CD14-positive monocyte (primary cell): ENCODE results near the gene ZBTB8B. TPM values are rescaled to one million over a fixed set of nuclear protein-coding genes. Genes with fewer than 3 reads are reported as not detected.

Experiments
- DNase-seq, 3 donors: peaks; one replicate each; pipeline ENCODE4 v3.0.0-alpha.2; 2011 to 2022
- H2AFZ ChIP-seq: 2 replicates; pipeline ENCODE4 v1.6.0; 2012; ENCODE audit warnings: mild to moderate bottlenecking, low read depth, low read length, inconsistent platforms; ENCODE audit not compliant: insufficient read depth, poor library complexity, severe bottlenecking
- H3K27ac ChIP-seq, 2 donors: 1 replicate in 1 of 2; 2 replicates in 1 of 2; pipeline ENCODE4 v1.5.1; 2012 to 2013; ENCODE audit warnings: low read length in 2 of 2, control low read depth in 1 of 2, inconsistent platforms in 1 of 2, low read depth in 1 of 2, mild to moderate bottlenecking in 1 of 2
- H3K27me3 ChIP-seq, 2 donors: one replicate each; pipeline versions ENCODE4 v1.6.0 to v1.6.1; 2011 to 2013; ENCODE audit warnings: low read length in 2 of 2; ENCODE audit not compliant: control insufficient read depth in 2 of 2, insufficient read depth in 2 of 2
- H3K36me3 ChIP-seq, 2 donors: replicated peaks in 1 of 2; 1 replicate in 1 of 2; 2 replicates in 1 of 2; pipeline versions ENCODE4 v1.5.1 to v1.6.1; 2012 to 2013; ENCODE audit warnings: low read length in 2 of 2, control low read depth in 1 of 2, inconsistent platforms in 1 of 2, mild to moderate bottlenecking in 1 of 2; ENCODE audit not compliant: insufficient read depth in 2 of 2, control insufficient read depth in 1 of 2
- H3K4me1 ChIP-seq, 2 donors: 1 replicate in 1 of 2; 2 replicates in 1 of 2; pipeline versions ENCODE4 v1.5.1 to v1.6.1; 2012 to 2013; ENCODE audit warnings: low read length in 2 of 2, control low read depth in 1 of 2, inconsistent platforms in 1 of 2, mild to moderate bottlenecking in 1 of 2, moderate library complexity in 1 of 2; ENCODE audit not compliant: insufficient read depth in 2 of 2, control insufficient read depth in 1 of 2
- H3K4me2 ChIP-seq: replicated peaks from 2 replicates; pipeline ENCODE3; 2012; ENCODE audit warnings: low read length, moderate library complexity, mild to moderate bottlenecking; ENCODE audit not compliant: poor library complexity, severe bottlenecking; ENCODE audit errors: extremely low read depth
- H3K4me3 ChIP-seq, 3 experiments: fragments of 200-600 bp in 1 of 3; sonication (generic) in 1 of 3; replicated peaks in 1 of 3; 1 replicate in 2 of 3; 2 replicates in 1 of 3; pipeline ENCODE4 v1.5.1; 2011 to 2013; ENCODE audit warnings: low read length in 3 of 3, mild to moderate bottlenecking in 3 of 3, control low read depth in 2 of 3, low read depth in 2 of 3, inconsistent platforms in 1 of 3, moderate library complexity in 1 of 3
- H3K79me2 ChIP-seq: 2 replicates; pipeline ENCODE4 v1.6.0; 2012; ENCODE audit warnings: mild to moderate bottlenecking, control low read depth, inconsistent platforms, low read length, moderate library complexity; ENCODE audit not compliant: insufficient read depth
- H3K9ac ChIP-seq: 2 replicates; pipeline ENCODE4 v1.6.0; 2017; ENCODE audit warnings: low read length, mild to moderate bottlenecking; ENCODE audit not compliant: insufficient read depth, poor library complexity, severe bottlenecking
- H3K9me3 ChIP-seq, 2 donors: replicated peaks in 1 of 2; 1 replicate in 1 of 2; 2 replicates in 1 of 2; pipeline versions ENCODE4 v1.5.1 to v1.6.1; 2012 to 2013; ENCODE audit warnings: low read length in 2 of 2, control low read depth in 1 of 2; ENCODE audit not compliant: control insufficient read depth in 1 of 2, insufficient read depth in 1 of 2
- H4K20me1 ChIP-seq: 2 replicates; pipeline ENCODE4 v1.6.0; 2012; ENCODE audit warnings: mild to moderate bottlenecking, low read length, control low read depth, moderate library complexity; ENCODE audit not compliant: insufficient read depth
- H3K27ac Mint-ChIP-seq, 7 donors: one replicate each; pipeline ENCODE4 v1.8.0; 2020; ENCODE audit warnings: mild to moderate bottlenecking in 7 of 7, mixed read lengths in 7 of 7, moderate library complexity in 6 of 7, inconsistent platforms in 2 of 7
- H3K27me3 Mint-ChIP-seq, 3 donors: one replicate each; pipeline ENCODE4 v1.8.0; 2021 to 2022; ENCODE audit warnings: low read depth in 3 of 3, mild to moderate bottlenecking in 3 of 3, mixed read lengths in 3 of 3, moderate library complexity in 3 of 3, inconsistent platforms in 1 of 3
- H3K36me3 Mint-ChIP-seq, 2 donors: one replicate each; pipeline ENCODE4 v1.8.0; 2020; ENCODE audit warnings: mixed read lengths in 2 of 2, inconsistent platforms in 1 of 2, mild to moderate bottlenecking in 1 of 2
- H3K4me1 Mint-ChIP-seq: one replicate; pipeline ENCODE4 v1.8.0; 2020; ENCODE audit warnings: mild to moderate bottlenecking, mixed read lengths
- H3K4me3 Mint-ChIP-seq, 2 donors: one replicate each; pipeline ENCODE4 v1.8.0; 2020; ENCODE audit warnings: mild to moderate bottlenecking in 2 of 2, mixed read lengths in 2 of 2, moderate library complexity in 1 of 2
- H3K9me3 Mint-ChIP-seq, 7 donors: one replicate each; pipeline ENCODE4 v1.8.0; 2020 to 2022; ENCODE audit warnings: mixed read lengths in 7 of 7, mild to moderate bottlenecking in 6 of 7, moderate library complexity in 6 of 7, inconsistent platforms in 2 of 7
- CTCF ChIP-seq: fragments of 200-600 bp; IDR thresholded peaks from one replicate; pipeline ENCODE4 v1.8.0; 2022; ENCODE audit warnings: antibody characterized with exemption, mild to moderate bottlenecking
- WGBS: methylation state at CpG from one replicate; pipeline ENCODE4 v1.1.5; 2013; ENCODE audit warnings: missing lambda C conversion rate; ENCODE audit not compliant: insufficient coverage; 5-methylcytosine and 5-hydroxymethylcytosine counted together
- intact Hi-C, 2 donors: fragments of 100-400 bp; cut with micrococcal nuclease; formaldehyde crosslinking; loops; one replicate each; pipeline versions ENCODE4 v1.15.0 to v1.15.1; 2023
- polyA plus RNA-seq, 3 donors: library from polyadenylated mRNA; depleted of rRNA in 1 of 3; unstranded in 2 of 3; stranded (reverse) in 1 of 3; fragments of 300-500 nt in 2 of 3; fragments of >200 nt in 1 of 3; fragmentation: Illumina TruSeq in 2 of 3; gene quantifications; 1 replicate in 2 of 3; 2 replicates in 1 of 3; pipeline ENCODE4 v1.2.3, GENCODE V29; 2012 to 2021

ZBTB8B gene
- polyA plus RNA-seq, 3 donors, result not detected

DNA sequence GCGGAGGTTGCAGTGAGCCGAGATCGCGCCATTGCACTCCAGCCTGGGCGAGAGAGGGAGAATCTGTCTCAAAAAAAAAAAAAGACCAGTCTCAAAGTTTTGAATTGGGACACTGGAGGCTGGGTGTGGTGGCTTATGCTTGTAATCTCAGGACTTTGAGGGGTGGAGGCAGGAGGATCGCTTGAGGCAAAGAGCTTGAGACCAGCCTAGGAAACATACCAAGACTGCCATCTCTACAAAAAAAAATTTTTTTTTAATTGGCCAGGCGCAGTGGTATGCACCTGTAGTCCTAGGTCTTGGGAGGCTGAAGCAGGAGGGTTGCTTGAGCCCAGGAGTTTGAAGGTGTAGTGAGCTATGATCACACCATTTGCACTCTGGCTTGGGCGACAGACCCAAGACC, 3.9 kb downstream of the ZBTB8B start:
- peaks cover 46 to 57% (median 52%) of the 10 kb centered on the region in 3 donors for H3K27me3 Mint-ChIP-seq
- H3K4me1 Mint-ChIP-seq, result peaks cover 16% of the 10 kb centered on the region
- Histone ChIP-seq H3K4me1 (peaks cover 3 to 5% of the 10 kb centered on the region in 2 donors), H3K27ac (no peak overlapping the region), H3K9ac (no peak overlapping the region), H3K4me3 (no peak overlapping the region), H3K4me2 (no peak overlapping the region), H3K36me3 (no peaks in the 10 kb centered on the region), H4K20me1 (no peaks in the 10 kb centered on the region), H2AFZ (no peak overlapping the region), H3K27me3 (peaks cover 26 to 45% of the 10 kb centered on the region in 2 donors), H3K9me3 (peaks cover 6 to 15% of the 10 kb centered on the region in 2 donors), H3K79me2 (no peaks in the 10 kb centered on the region)
- H3K36me3 Mint-ChIP-seq, result peaks cover 0 to 2% of the 10 kb centered on the region in 2 donors
- 100% methylated on average over 4 of the region's 8 CpGs for WGBS
- no peak for DNase-seq
- no peak overlapping the region for H3K4me3 Mint-ChIP-seq
- no peak overlapping the region for H3K27ac Mint-ChIP-seq
- no peak for TF ChIP-seq CTCF
- peaks cover 0 to 16% (median 9%) of the 10 kb centered on the region in 7 donors for H3K9me3 Mint-ChIP-seq
- intact Hi-C loops, result no loop called here

GRCh38 chr1:32470431-32470830, 5.6 kb downstream of the ZBTB8B start:
- Histone ChIP-seq H3K4me2 (no peak overlapping the region), H4K20me1 (no peaks in the 10 kb centered on the region), H3K27ac (no peak overlapping the region), H2AFZ (no peak overlapping the region), H3K27me3 (peaks cover 10 to 28% of the 10 kb centered on the region in 2 donors), H3K9ac (no peak overlapping the region), H3K79me2 (no peaks in the 10 kb centered on the region), H3K4me1 (no peaks in the 10 kb centered on the region), H3K9me3 (peaks cover under 1 to 4% of the 10 kb centered on the region in 2 donors), H3K4me3 (no peak overlapping the region), H3K36me3 (no peaks in the 10 kb centered on the region)
- H3K9me3 Mint-ChIP-seq, result peaks cover 0 to 10% (median 3%) of the 10 kb centered on the region in 7 donors
- peaks cover 30 to 41% (median 36%) of the 10 kb centered on the region in 3 donors for H3K27me3 Mint-ChIP-seq
- intact Hi-C loops, result no loop called here
- TF ChIP-seq CTCF, result no peak
- no peak for DNase-seq
- peaks cover 3% of the 10 kb centered on the region for H3K4me1 Mint-ChIP-seq
- H3K27ac Mint-ChIP-seq, result no peak overlapping the region
- no peak overlapping the region for H3K4me3 Mint-ChIP-seq
- peaks cover 0 to 2% of the 10 kb centered on the region in 2 donors for H3K36me3 Mint-ChIP-seq
- 96% methylated on average over 5 of the region's 11 CpGs for WGBS
